Muscle layer of duodenum (tissue), 2 donors: ENCODE measurements around the gene HHATL.

Experiments
- H3K27ac ChIP-seq: one replicate; pipeline ENCODE4 v1.7.0; 2013; ENCODE audit warnings: mild to moderate bottlenecking, low read length
- H3K27me3 ChIP-seq: one replicate; pipeline ENCODE4 v1.7.0; 2013; ENCODE audit warnings: low read depth, mild to moderate bottlenecking, control low read depth, low read length
- H3K36me3 ChIP-seq, 2 donors: one replicate each; pipeline ENCODE4 v1.7.0; 2013; ENCODE audit warnings: low read length in 2 of 2, control low read depth in 1 of 2, mild to moderate bottlenecking in 1 of 2; ENCODE audit not compliant: insufficient read depth in 2 of 2, control insufficient read depth in 1 of 2
- H3K4me1 ChIP-seq, 2 donors: one replicate each; pipeline ENCODE4 v1.7.0; 2013; ENCODE audit warnings: low read length in 2 of 2, mild to moderate bottlenecking in 2 of 2, control low read depth in 1 of 2, moderate library complexity in 1 of 2; ENCODE audit not compliant: insufficient read depth in 2 of 2, control insufficient read depth in 1 of 2
- H3K4me3 ChIP-seq, 2 donors: one replicate each; pipeline ENCODE4 v1.7.0; 2013; ENCODE audit warnings: low read length in 2 of 2, low read depth in 1 of 2, mild to moderate bottlenecking in 1 of 2
- H3K9me3 ChIP-seq, 2 donors: one replicate each; pipeline ENCODE4 v1.7.0; 2013; ENCODE audit warnings: low read length in 2 of 2, control low read depth in 1 of 2, mild to moderate bottlenecking in 1 of 2; ENCODE audit not compliant: control insufficient read depth in 1 of 2
- donor health status: healthy.

HHATL gene

DNA sequence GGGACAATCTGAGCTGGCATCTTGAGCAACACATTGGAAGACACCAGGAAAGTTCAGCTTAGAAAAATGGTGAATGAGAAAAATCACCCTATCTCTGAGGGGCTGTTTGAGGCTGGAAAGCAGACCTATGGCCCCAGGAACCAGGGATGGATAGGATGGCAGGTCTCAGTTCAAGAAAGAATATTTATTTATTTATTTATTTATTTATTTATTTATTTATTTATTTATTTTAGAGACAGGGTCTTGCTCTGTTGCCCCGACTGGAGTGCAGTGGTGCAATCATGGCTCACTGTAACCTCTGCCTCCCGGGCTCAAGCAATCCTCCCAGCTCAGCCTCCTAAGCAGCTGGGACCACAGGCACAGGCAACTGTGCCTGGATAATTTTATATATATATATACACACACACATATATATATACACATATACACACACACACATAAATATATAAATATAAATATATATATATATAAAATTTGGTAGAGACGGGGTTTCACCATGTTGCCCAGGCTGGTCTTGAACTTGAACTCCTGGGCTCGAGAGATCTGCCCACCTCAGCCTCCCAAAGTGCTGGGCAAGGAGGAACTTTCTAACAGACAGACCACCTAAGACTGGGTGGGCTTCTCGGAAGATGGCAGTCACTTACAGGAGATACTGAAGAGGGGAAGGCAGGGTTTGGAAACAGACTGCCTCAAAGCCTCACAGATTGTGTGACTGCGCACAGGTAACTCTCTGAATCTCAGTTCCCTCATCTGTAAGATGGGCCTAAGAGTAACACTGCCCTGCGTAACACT is 40.8 kb upstream of the HHATL start:
- peaks cover 9 to 36% of the 10 kb centered on the region in 2 donors for H3K4me1 ChIP-seq
- H3K9me3 ChIP-seq = no peaks in the 10 kb centered on the region
- H3K27me3 ChIP-seq = no peaks in the 10 kb centered on the region
- H3K27ac ChIP-seq = no peak overlapping the region
- no peaks in the 10 kb centered on the region for H3K36me3 ChIP-seq
- H3K4me3 ChIP-seq = no peak overlapping the region

DNA sequence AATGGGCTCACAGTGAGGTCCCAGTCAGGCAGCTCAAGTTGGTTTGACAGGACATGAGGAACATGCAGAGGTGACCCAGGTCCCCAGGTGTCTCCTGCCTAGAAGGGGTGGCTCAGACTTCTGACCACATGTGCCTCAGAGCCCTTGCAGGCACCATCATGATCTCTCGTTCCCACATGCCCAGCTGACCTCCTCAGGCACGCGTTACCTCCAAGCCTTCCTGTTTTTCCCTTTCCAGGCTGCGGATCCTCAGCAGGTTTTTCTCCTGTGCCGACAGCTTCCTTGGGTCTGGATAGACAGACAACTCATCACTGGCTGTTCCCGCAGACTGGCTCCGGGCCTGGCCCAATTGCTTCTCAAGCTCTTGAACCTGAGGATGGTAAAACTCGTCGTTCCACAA is 40.1 kb upstream of the HHATL start:
- Histone ChIP-seq H3K27ac (no peak overlapping the region), H3K4me3 (no peak overlapping the region), H3K9me3 (no peaks in the 10 kb centered on the region), H3K4me1 (peaks cover 9 to 29% of the 10 kb centered on the region in 2 donors), H3K27me3 (no peaks in the 10 kb centered on the region), H3K36me3 (no peaks in the 10 kb centered on the region)

DNA sequence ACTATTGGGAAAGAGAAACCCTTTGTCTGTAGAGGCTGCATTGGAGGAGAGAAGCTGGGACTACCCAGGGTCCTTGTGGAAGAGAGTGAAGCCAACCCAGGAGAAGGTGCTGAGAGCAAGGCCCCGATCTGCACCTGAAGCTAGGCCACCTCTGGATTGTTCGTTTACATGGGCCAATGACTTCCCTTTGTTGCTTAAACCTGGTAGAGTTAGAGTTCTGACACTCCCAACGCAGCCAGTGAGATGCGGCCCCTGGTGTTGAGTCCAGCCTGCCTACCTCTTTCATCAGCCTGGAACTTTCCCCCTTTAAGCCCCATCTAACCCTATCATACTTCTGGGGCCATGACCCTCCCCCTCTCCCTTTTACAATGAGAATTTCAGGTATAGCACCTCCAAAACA is 39.7 kb upstream of the HHATL start:
- Histone ChIP-seq H3K27ac (no peak overlapping the region), H3K36me3 (no peaks in the 10 kb centered on the region), H3K27me3 (no peaks in the 10 kb centered on the region), H3K4me1 (peaks cover 9 to 24% of the 10 kb centered on the region in 2 donors), H3K4me3 (no peak overlapping the region), H3K9me3 (no peaks in the 10 kb centered on the region)

DNA sequence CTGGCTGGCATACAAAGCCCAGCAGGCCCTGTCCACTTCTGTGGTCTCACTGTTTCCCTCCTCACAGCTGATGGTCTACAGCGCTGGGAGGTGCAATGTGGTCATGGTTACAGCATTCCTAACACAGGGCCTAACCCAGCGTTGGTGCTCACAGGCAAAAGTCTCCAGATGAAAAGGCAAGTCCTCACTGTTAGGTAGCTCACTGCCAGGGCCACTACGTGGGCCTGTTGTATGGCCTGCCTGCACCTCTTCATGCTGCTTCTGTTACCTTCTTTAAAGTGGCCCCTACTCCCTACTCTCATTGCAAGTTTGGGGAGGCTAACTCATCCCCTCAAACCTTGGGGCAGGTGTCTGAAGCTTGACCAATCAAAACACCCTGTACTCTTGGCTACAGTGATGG is 39.2 kb upstream of the HHATL start:
- H3K36me3 ChIP-seq = no peaks in the 10 kb centered on the region
- no peak overlapping the region for H3K27ac ChIP-seq
- peaks cover 9 to 20% of the 10 kb centered on the region in 2 donors for H3K4me1 ChIP-seq
- H3K9me3 ChIP-seq = no peaks in the 10 kb centered on the region
- H3K4me3 ChIP-seq = no peak overlapping the region
- H3K27me3 ChIP-seq = no peaks in the 10 kb centered on the region

DNA sequence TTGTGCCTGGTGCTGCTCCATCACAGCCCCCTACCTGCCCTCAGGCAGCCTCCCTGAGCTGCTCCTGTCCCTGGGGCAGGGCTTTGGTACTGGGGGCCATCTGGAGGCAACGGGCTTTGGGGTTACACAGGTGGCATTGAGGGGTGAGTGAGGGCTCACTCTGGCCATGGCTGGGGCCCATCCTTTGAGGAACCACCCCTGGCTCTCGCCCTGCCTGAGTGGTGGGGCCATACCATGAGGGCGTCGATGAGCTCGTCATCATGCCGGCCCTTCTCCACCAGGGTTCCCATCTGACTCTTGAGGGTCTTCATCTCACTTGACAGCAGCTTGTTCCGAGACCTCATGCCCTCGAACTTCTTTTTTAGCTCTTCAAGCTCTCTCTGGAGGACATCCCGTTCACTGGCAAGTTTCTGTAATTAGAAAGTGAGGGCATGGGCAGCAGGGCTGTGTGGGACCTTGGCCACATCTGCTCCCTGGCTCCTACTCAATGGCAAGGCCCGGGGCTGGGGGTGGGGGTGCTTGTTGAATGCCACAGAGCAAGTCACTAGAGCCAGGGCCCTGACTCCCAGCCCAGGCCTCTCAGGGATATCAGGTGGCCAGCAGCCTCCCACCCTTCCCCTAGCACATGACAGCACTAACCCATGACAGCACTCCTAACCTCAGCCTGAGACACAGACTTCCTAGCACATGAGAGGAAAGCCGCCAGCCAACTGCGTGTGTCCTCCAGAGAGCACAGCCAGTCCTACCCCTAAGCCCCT is 37.0 kb upstream of the HHATL start:
- no peaks in the 10 kb centered on the region for H3K9me3 ChIP-seq
- no peaks in the 10 kb centered on the region for H3K36me3 ChIP-seq
- no peak overlapping the region for H3K4me3 ChIP-seq
- no peaks in the 10 kb centered on the region for H3K4me1 ChIP-seq
- H3K27me3 ChIP-seq = no peaks in the 10 kb centered on the region
- H3K27ac ChIP-seq = no peak overlapping the region

DNA sequence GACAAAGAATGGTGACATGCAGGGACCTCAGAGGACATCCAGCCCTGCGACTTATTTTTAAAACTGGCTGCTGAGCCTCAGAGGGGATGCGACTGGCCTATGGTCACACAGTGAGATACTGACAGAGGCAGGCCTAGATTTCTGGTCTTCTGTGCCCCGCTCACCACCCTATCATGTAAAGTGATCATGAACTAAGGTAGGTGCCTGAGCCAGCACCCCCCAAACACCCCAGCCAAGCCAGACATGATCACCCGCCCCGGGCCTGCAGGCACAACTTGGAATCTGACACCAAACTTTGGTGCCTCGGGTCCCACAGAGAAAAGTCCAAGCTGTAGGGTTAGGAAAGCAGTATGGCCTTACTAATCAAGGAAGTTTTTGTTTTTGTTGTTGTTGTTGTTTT is 33.9 kb upstream of the HHATL start:
- H3K27ac ChIP-seq = no peak overlapping the region
- H3K27me3 ChIP-seq = no peaks in the 10 kb centered on the region
- H3K4me1 ChIP-seq = no peaks in the 10 kb centered on the region
- H3K9me3 ChIP-seq = no peaks in the 10 kb centered on the region
- no peak overlapping the region for H3K4me3 ChIP-seq
- H3K36me3 ChIP-seq = no peaks in the 10 kb centered on the region

DNA sequence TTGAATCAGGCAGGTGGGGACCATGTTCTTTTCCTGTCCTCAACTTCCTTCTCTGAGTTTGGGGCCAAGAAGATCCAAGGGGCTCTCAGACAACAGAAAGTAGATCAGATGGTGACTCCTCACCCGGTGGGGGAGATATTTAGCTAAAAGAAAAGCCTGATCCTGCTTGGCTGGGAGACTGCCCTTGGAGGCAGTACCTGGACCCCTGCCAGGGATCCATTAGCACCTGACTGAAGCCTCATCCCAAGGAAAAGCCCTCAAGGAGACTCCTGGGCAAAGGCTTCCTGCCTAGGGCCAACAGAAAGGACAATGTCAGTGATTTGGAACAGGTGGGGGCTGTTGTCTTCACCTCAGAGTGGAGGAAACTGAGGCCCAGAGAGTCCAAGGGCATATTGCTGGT is 33.5 kb upstream of the HHATL start:
- Histone ChIP-seq H3K4me3 (no peak overlapping the region), H3K36me3 (no peaks in the 10 kb centered on the region), H3K9me3 (no peaks in the 10 kb centered on the region), H3K4me1 (no peaks in the 10 kb centered on the region), H3K27me3 (no peaks in the 10 kb centered on the region), H3K27ac (no peak overlapping the region)

DNA sequence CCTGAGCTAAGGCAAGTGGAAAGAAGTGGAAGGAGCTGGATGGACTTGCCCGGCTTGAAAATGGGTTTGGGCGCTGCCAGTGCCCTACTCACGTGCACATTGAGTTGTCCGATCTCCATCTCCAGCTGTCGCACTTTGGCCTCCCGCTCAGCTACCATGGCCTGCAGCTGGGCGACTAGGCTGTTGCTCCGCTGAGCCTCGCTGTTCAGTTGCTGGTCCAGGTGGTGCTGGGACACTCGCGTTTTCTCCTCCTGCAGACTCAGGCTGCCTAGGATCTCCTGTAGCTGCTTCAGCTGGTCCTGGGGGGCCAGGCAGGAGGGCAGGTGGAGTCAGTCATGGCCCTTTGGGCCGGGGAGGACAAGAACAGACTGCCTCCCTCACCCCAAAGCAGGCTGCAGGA is 33.0 kb upstream of the HHATL start:
- Histone ChIP-seq H3K36me3 (no peaks in the 10 kb centered on the region), H3K4me3 (no peak overlapping the region), H3K4me1 (no peaks in the 10 kb centered on the region), H3K9me3 (no peaks in the 10 kb centered on the region), H3K27me3 (no peaks in the 10 kb centered on the region), H3K27ac (no peak overlapping the region)

DNA sequence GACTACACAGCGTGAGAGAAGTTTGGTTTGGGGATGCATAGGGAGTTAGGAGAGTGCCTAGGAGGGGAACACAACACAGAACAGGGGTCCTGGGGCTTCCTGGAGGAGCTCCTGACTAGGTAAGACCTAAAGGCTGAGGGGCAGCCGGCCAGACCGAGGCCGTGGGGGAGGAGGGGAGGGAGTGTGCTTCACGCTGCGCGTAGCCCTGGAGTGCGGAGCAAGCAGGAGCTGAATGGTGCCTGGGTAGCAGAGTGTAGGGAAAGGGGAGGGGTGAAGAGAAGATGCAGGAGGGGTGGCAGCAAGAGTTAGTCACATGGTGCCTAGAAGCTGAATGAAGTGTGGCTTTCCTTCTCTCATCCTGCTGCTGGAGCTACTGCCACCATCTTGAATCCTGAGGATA is 32.4 kb upstream of the HHATL start:
- no peaks in the 10 kb centered on the region for H3K27me3 ChIP-seq
- no peaks in the 10 kb centered on the region for H3K36me3 ChIP-seq
- no peaks in the 10 kb centered on the region for H3K9me3 ChIP-seq
- H3K27ac ChIP-seq = no peak overlapping the region
- H3K4me3 ChIP-seq = no peak overlapping the region
- H3K4me1 ChIP-seq = no peaks in the 10 kb centered on the region

DNA sequence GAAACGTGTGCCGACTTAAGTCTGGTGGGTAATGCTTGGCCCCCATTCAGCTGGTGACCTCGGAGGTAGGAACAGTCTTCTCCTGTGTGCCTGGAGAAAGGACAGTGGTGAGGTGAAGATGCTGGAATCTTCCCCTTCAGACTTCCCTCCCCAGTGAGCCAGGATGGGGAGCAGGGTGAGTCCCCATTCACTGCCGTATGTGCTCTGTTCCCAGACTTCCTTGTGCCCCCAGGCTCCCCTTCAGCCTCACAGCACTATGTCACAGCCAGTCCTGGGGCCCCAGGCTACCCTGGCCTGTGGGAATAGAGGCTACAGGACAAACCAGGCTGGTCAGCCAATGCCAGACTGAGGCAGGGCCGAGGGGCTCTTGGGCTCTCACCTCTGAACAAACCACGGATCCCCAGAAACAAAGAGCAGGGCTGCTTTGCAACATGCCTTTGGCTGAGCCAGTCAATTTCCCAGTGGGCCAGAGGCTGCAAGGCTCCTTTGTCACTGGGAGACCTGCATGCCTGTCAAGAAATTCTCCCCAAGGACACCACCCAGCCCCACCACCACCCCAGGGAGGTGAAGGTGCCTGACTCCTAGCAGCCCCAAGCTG is 31.8 kb upstream of the HHATL start:
- no peak overlapping the region for H3K27ac ChIP-seq
- no peaks in the 10 kb centered on the region for H3K27me3 ChIP-seq
- no peaks in the 10 kb centered on the region for H3K36me3 ChIP-seq
- no peak overlapping the region for H3K4me3 ChIP-seq
- no peaks in the 10 kb centered on the region for H3K4me1 ChIP-seq
- no peaks in the 10 kb centered on the region for H3K9me3 ChIP-seq

DNA sequence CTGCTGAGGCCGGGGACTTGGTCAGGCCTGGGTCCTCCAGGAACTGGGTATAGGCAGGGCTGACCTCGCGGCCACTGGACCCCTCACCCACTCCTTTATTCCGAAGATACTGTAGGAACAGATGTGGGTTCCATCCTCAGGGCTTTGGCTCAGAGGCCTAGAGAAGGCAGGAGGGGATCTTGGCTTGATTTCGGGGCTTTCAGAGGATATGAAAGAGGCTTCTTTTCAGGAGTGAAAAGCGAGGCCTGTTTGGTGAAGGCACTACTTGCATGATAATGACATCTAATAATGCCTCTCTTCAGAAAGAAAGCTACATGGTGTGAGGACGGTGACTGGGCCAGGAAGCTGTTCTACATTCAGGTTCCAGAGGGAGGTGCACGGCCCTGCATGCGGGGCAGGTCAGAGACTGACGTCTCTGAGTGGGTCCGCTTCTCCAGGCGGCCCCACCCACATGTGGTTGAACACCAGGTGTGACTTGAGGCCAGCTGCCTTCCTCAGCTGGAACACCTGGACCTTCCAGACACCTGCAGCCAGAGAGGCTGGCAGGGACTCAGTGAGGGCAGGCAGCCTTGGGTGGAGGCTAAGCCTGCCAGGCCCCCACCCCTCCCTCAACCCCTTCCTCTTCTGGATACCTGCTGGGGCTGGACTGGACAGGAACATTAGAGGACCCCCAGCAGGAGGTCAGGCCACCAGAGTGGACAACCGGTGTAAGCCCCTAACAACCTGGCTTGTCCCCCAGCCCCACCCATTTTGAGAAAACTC is 31.1 kb upstream of the HHATL start:
- H3K4me1 ChIP-seq = no peaks in the 10 kb centered on the region
- no peak overlapping the region for H3K4me3 ChIP-seq
- H3K9me3 ChIP-seq = no peaks in the 10 kb centered on the region
- no peak overlapping the region for H3K27ac ChIP-seq
- H3K27me3 ChIP-seq = no peaks in the 10 kb centered on the region
- no peaks in the 10 kb centered on the region for H3K36me3 ChIP-seq
